ENCODE results near the gene FTH1. TPM values are rescaled to one million over a fixed set of nuclear protein-coding genes. Genes with fewer than 3 reads are reported as not detected.

Gene FTH1
- total and polyA plus RNA-seq, 2 of the 4 experiments (the other 2 are of a cell fraction), result 344 to 2,516 TPM

DNA sequence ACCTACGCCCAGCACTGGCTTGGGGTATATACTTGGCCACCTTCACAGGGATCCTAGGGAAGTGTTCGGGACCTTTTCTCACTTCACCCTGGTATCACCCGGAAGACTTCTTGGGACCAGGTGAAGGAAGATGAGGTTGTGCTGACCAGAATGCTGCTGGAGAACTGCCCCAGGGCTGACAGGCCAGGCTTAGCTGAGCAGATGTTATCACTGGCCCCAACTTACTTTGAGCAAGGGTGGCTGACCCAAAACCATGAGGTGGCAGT lies 4.5 kb downstream of the FTH1 start:
- H2BK120ac ChIP-seq (ENCODE audit: low read depth, low read length), result no peak overlapping the region
- ATAC-seq (ENCODE audit: low read depth) (no peak; the same call in 1 of the 2 replicates), DNase-seq (peak; percentile 54)
- POLR2A ChIA-PET (ENCODE audit: unreplicated experiment), result interaction anchor here (1.5 kb wide), 1 partner anchor 119 kb away, joined by 3 read pairs; no protein-coding TSS in a partner anchor
- no CpG with 5 or more reads among the region's 3 CpGs for WGBS, 2 experiments (ENCODE audit: extremely low coverage in 2 of 2, insufficient read length in 1 of 2)
- H3K9ac ChIP-seq (ENCODE audit: low read depth, low read length), result no peak overlapping the region
- peaks cover 8% of the 10 kb centered on the region; the same call in 1 of the 2 replicates for H3K4me1 ChIP-seq (ENCODE audit: control insufficient read depth, insufficient read depth, low read length)
- no peak overlapping the region for H2BK20ac ChIP-seq (ENCODE audit: low read depth, low read length)
- intact Hi-C loops (cut with micrococcal nuclease) (loop anchor here (2.0 kb wide), 1 partner anchor 120 kb away; no protein-coding TSS in a partner anchor), dilution Hi-C loops (cut with HindIII; ENCODE audit: low sequenced_read_pairs, unreplicated experiment) (no loop called here), in situ Hi-C loops (cut with MboI; ENCODE audit: low sequenced_read_pairs) (loop anchor here (10.0 kb wide), 1 partner anchor 62 kb away; no protein-coding TSS in a partner anchor)
- H3K56ac ChIP-seq (ENCODE audit: extremely low read depth, insufficient read depth, low read length), result no peak overlapping the region
- peaks cover 61% of the 10 kb centered on the region for H4K20me1 ChIP-seq (ENCODE audit: insufficient read depth, low read length)
- no peaks in the 10 kb centered on the region for H3K9me3 ChIP-seq (ENCODE audit: control insufficient read depth, insufficient read depth, low read length)
- BruUV-seq (replicated peaks), result no TSS peak
- peak overlapping the region; percentile 18 for H2AFZ ChIP-seq (replicated peaks; ENCODE audit: low read length, poor library complexity)
- H3K4me3 ChIP-seq (ENCODE audit: insufficient read depth, low read depth, low read length), result no peak overlapping the region
- no peak overlapping the region for H3K4me2 ChIP-seq (ENCODE audit: low read depth, low read length)
- H3K79me1 ChIP-seq (ENCODE audit: low read depth in 1 of 2, low read length in 2 of 2), result peaks cover 8 to 46% of the 10 kb centered on the region in 2 experiments
- H3K36me3 ChIP-seq (ENCODE audit: control insufficient read depth, insufficient read depth, low read length), result peaks cover 41% of the 10 kb centered on the region
- H2AK5ac ChIP-seq (ENCODE audit: low read depth, low read length), result peak overlapping the region; percentile 40; the same call in 1 of the 2 replicates
- CTCF ChIA-PET, result interaction anchor here (3.9 kb wide), 1 partner anchor 119 kb away, joined by 17 read pairs; no protein-coding TSS in a partner anchor
- no peak overlapping the region for H3K18ac ChIP-seq (ENCODE audit: low read depth, low read length)
- 0 out of 2 replicates have a peak overlapping the region, but pooled peaks have one; percentile 2 for H3K14ac ChIP-seq (replicated peaks; ENCODE audit: low read depth, low read length)
- H2BK5ac ChIP-seq (ENCODE audit: low read depth, low read length, poor library complexity, severe bottlenecking), result no peak overlapping the region
- peak overlapping the region; percentile 37 for H2AK9ac ChIP-seq (replicated peaks; ENCODE audit: low read depth, low read length, poor library complexity)
- no peak overlapping the region; the same call in 1 of the 2 replicates for H4K5ac ChIP-seq (ENCODE audit: low read depth, low read length)
- peak overlapping the region; percentile 9; the same call in 1 of the 2 replicates for H3K27ac ChIP-seq (ENCODE audit: insufficient read depth, low read length)
- H4K91ac ChIP-seq (ENCODE audit: insufficient read depth, low read depth, low read length), result no peak overlapping the region
- no peak overlapping the region for H3K23ac ChIP-seq (ENCODE audit: low read depth, low read length)
- peaks cover 22% of the 10 kb centered on the region for H3K9me1 ChIP-seq (ENCODE audit: insufficient read depth, low read length)
- no peaks in the 10 kb centered on the region for H3K27me3 ChIP-seq (ENCODE audit: control insufficient read depth, insufficient read depth, low read length)
- no peak for TF ChIP-seq CEBPB (IDR thresholded peaks at IDR 0.05; ENCODE audit: low read depth, low read length)
- peak; percentile 20; the same call in 1 of the 2 replicates for TF ChIP-seq SMC3 (IDR thresholded peaks at IDR 0.05; ENCODE audit: low read depth, low read length)
- no peak for TF ChIP-seq FOS (IDR thresholded peaks at IDR 0.05; ENCODE audit: low read depth, low read length)
- 0 out of 4 replicates have a peak overlapping the region, but pooled peaks of 1 of the 2 experiments have one; percentile 5 for H4K8ac ChIP-seq (ENCODE audit: low read depth in 2 of 2, low read length in 2 of 2)
- H2BK15ac ChIP-seq (ENCODE audit: low read depth, low read length), result no peak overlapping the region; the same call in 2 of the 3 replicates
- H3K4ac ChIP-seq (ENCODE audit: low read depth, low read length), result no peak overlapping the region

All from IMR-90 (cell line).